SH-SY5Y (cell line): Measurements from ENCODE around the gene KRTAP12-4.

Experiments used
- GATA2 ChIP-seq: IDR thresholded peaks from 2 replicates; pipeline ENCODE4 v1.6.1; 2011; ENCODE audit warnings: mild to moderate bottlenecking, low read depth, low read length
- GATA3 ChIP-seq: IDR thresholded peaks from 2 replicates; pipeline ENCODE4 v1.6.1; 2011; ENCODE audit warnings: low read depth, mild to moderate bottlenecking, low read length, moderate library complexity

The KRTAP12-4 gene

GRCh38 chr21:44695641-44696040, 41.2 kb upstream of the KRTAP12-4 start:
- TF ChIP-seq GATA3 (no peak), GATA2 (no peak)

- TF ChIP-seq GATA3 = no peak
These were observed 40.7 kb upstream of the KRTAP12-4 start for GRCh38 chr21:44695184-44695583.

GRCh38 chr21:44694776-44695175, 40.3 kb upstream of the KRTAP12-4 start:
- no peak for TF ChIP-seq GATA3
- TF ChIP-seq GATA2 = no peak

GRCh38 chr21:44692798-44693512, 38.5 kb upstream of the KRTAP12-4 start:
- TF ChIP-seq GATA2 = no peak
- no peak for TF ChIP-seq GATA3

GRCh38 chr21:44691686-44692085, 37.2 kb upstream of the KRTAP12-4 start:
- TF ChIP-seq GATA2 (no peak), GATA3 (no peak)

- TF ChIP-seq GATA2 = no peak
- no peak for TF ChIP-seq GATA3
These were observed 33.2 kb upstream of the KRTAP12-4 start for GRCh38 chr21:44687671-44688070.

- TF ChIP-seq GATA2 (no peak), GATA3 (no peak)
These were observed 32.5 kb upstream of the KRTAP12-4 start for GRCh38 chr21:44686843-44687561.

GRCh38 chr21:44686000-44686781, 31.7 kb upstream of the KRTAP12-4 start:
- TF ChIP-seq GATA2 (no peak), GATA3 (no peak)

GRCh38 chr21:44684483-44684882, 30.0 kb upstream of the KRTAP12-4 start:
- TF ChIP-seq GATA3 = no peak
- no peak for TF ChIP-seq GATA2

GRCh38 chr21:44684077-44684476, 29.6 kb upstream of the KRTAP12-4 start:
- no peak for TF ChIP-seq GATA3
- no peak for TF ChIP-seq GATA2

- TF ChIP-seq GATA3 (no peak), GATA2 (no peak)
These were observed 28.2 kb upstream of the KRTAP12-4 start for GRCh38 chr21:44682580-44683151.

GRCh38 chr21:44681861-44682579, 27.6 kb upstream of the KRTAP12-4 start, which contains the start of gene KRTAP12-1:
TSS of gene KRTAP12-1 (minus strand) at chr21:44682163. CDS start at chr21:44682123, 40 bp downstream.
- TF ChIP-seq GATA2 = no peak
- TF ChIP-seq GATA3 = no peak

- TF ChIP-seq GATA2 (no peak), GATA3 (no peak)
These were observed 26.7 kb upstream of the KRTAP12-4 start for GRCh38 chr21:44681152-44681551.
